ENCODE results near the gene MMP15. TPM values are rescaled to one million over a fixed set of nuclear protein-coding genes. Genes with fewer than 3 reads are reported as not detected.

MMP15 gene
- total and polyA plus RNA-seq, 2 of the 13 experiments (the other 11 are each of a cell fraction or from before 2014, with no cell fraction given): 35.2 to 44.9 TPM

DNA sequence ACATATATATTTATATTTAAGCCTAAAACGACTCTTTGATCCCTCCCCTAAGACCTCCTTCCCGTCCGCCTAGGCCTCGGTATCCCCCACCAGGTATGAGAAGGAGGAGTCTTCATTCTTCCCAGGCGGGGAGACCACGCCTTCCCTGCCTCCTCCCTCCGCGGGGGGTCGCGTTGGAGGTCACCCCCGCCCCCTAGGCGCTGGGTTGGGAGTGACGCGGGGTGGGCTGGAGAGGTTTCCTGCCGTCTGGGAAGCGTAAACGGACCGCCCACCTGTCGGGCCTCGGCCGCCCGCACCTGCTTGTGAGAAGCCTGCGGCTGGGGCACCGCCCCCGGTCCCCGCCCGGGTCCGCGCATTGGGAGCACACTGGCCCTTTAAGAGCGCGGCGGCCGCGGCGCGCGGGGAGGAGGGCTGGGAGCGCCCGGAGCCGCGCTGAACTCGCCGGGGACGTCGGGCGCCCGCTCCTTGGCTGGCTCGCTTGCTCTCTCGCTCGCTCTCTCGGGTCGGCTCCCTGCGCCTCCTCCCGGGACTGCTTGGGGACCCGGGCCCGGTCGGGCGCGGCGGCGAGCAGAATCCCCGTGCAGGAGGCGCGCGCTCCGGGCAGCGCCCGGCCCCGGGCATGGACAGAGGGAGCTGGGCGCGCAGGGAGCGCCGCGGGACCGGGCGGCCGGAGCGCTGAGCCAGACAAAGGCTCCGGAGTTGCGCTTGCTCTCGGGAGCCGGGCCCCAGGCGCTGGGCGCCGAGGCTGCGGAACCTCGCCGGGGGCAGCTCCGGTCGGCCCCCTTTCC is at the start of gene MMP15 (continued):
- TF ChIP-seq, protein P1, sequence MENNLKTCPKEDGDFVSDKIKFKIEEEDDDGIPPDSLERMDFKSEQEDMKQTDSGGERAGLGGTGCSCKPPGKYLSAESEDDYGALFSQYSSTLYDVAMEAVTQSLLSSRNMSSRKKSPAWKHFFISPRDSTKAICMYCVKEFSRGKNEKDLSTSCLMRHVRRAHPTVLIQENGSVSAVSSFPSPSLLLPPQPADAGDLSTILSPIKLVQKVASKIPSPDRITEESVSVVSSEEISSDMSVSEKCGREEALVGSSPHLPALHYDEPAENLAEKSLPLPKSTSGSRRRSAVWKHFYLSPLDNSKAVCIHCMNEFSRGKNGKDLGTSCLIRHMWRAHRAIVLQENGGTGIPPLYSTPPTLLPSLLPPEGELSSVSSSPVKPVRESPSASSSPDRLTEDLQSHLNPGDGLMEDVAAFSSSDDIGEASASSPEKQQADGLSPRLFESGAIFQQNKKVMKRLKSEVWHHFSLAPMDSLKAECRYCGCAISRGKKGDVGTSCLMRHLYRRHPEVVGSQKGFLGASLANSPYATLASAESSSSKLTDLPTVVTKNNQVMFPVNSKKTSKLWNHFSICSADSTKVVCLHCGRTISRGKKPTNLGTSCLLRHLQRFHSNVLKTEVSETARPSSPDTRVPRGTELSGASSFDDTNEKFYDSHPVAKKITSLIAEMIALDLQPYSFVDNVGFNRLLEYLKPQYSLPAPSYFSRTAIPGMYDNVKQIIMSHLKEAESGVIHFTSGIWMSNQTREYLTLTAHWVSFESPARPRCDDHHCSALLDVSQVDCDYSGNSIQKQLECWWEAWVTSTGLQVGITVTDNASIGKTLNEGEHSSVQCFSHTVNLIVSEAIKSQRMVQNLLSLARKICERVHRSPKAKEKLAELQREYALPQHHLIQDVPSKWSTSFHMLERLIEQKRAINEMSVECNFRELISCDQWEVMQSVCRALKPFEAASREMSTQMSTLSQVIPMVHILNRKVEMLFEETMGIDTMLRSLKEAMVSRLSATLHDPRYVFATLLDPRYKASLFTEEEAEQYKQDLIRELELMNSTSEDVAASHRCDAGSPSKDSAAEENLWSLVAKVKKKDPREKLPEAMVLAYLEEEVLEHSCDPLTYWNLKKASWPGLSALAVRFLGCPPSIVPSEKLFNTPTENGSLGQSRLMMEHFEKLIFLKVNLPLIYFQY (CRISPR knock-in tag; IDR thresholded peaks at IDR 0.05; ENCODE audit: borderline replicate concordance): peak; percentile 35; the same call in 1 of the 2 replicates
- TF ChIP-seq RORA (CRISPR knock-in tag; IDR thresholded peaks at IDR 0.05) (no peak), CREB1 (IDR thresholded peaks at IDR 0.05) (peak; percentile 68), CREB1 (CRISPR knock-in tag; IDR thresholded peaks at IDR 0.05) (no peak), ZNF777 (CRISPR knock-in tag; IDR thresholded peaks at IDR 0.05) (peak; percentile 87), IKZF4 (CRISPR knock-in tag; IDR thresholded peaks at IDR 0.05; ENCODE audit: borderline replicate concordance, low read depth, not compliant biosample characterization) (no peak), STAT5B (CRISPR knock-in tag; IDR thresholded peaks at IDR 0.05) (no peak)
- TF ChIP-seq, protein P2, sequence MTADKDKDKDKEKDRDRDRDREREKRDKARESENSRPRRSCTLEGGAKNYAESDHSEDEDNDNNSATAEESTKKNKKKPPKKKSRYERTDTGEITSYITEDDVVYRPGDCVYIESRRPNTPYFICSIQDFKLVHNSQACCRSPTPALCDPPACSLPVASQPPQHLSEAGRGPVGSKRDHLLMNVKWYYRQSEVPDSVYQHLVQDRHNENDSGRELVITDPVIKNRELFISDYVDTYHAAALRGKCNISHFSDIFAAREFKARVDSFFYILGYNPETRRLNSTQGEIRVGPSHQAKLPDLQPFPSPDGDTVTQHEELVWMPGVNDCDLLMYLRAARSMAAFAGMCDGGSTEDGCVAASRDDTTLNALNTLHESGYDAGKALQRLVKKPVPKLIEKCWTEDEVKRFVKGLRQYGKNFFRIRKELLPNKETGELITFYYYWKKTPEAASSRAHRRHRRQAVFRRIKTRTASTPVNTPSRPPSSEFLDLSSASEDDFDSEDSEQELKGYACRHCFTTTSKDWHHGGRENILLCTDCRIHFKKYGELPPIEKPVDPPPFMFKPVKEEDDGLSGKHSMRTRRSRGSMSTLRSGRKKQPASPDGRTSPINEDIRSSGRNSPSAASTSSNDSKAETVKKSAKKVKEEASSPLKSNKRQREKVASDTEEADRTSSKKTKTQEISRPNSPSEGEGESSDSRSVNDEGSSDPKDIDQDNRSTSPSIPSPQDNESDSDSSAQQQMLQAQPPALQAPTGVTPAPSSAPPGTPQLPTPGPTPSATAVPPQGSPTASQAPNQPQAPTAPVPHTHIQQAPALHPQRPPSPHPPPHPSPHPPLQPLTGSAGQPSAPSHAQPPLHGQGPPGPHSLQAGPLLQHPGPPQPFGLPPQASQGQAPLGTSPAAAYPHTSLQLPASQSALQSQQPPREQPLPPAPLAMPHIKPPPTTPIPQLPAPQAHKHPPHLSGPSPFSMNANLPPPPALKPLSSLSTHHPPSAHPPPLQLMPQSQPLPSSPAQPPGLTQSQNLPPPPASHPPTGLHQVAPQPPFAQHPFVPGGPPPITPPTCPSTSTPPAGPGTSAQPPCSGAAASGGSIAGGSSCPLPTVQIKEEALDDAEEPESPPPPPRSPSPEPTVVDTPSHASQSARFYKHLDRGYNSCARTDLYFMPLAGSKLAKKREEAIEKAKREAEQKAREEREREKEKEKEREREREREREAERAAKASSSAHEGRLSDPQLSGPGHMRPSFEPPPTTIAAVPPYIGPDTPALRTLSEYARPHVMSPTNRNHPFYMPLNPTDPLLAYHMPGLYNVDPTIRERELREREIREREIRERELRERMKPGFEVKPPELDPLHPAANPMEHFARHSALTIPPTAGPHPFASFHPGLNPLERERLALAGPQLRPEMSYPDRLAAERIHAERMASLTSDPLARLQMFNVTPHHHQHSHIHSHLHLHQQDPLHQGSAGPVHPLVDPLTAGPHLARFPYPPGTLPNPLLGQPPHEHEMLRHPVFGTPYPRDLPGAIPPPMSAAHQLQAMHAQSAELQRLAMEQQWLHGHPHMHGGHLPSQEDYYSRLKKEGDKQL (CRISPR knock-in tag; IDR thresholded peaks at IDR 0.05; ENCODE audit: low read depth): peak; percentile 55
- TF ChIP-seq, protein P3, sequence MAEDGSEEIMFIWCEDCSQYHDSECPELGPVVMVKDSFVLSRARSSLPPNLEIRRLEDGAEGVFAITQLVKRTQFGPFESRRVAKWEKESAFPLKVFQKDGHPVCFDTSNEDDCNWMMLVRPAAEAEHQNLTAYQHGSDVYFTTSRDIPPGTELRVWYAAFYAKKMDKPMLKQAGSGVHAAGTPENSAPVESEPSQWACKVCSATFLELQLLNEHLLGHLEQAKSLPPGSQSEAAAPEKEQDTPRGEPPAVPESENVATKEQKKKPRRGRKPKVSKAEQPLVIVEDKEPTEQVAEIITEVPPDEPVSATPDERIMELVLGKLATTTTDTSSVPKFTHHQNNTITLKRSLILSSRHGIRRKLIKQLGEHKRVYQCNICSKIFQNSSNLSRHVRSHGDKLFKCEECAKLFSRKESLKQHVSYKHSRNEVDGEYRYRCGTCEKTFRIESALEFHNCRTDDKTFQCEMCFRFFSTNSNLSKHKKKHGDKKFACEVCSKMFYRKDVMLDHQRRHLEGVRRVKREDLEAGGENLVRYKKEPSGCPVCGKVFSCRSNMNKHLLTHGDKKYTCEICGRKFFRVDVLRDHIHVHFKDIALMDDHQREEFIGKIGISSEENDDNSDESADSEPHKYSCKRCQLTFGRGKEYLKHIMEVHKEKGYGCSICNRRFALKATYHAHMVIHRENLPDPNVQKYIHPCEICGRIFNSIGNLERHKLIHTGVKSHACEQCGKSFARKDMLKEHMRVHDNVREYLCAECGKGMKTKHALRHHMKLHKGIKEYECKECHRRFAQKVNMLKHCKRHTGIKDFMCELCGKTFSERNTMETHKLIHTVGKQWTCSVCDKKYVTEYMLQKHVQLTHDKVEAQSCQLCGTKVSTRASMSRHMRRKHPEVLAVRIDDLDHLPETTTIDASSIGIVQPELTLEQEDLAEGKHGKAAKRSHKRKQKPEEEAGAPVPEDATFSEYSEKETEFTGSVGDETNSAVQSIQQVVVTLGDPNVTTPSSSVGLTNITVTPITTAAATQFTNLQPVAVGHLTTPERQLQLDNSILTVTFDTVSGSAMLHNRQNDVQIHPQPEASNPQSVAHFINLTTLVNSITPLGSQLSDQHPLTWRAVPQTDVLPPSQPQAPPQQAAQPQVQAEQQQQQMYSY (CRISPR knock-in tag; IDR thresholded peaks at IDR 0.05): peak; percentile 60
- TF ChIP-seq, protein P4, sequence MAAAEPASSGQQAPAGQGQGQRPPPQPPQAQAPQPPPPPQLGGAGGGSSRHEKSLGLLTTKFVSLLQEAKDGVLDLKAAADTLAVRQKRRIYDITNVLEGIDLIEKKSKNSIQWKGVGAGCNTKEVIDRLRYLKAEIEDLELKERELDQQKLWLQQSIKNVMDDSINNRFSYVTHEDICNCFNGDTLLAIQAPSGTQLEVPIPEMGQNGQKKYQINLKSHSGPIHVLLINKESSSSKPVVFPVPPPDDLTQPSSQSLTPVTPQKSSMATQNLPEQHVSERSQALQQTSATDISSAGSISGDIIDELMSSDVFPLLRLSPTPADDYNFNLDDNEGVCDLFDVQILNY (CRISPR knock-in tag; conservative IDR thresholded peaks at IDR 0.05): no peak
- TF ChIP-seq, protein P5, sequence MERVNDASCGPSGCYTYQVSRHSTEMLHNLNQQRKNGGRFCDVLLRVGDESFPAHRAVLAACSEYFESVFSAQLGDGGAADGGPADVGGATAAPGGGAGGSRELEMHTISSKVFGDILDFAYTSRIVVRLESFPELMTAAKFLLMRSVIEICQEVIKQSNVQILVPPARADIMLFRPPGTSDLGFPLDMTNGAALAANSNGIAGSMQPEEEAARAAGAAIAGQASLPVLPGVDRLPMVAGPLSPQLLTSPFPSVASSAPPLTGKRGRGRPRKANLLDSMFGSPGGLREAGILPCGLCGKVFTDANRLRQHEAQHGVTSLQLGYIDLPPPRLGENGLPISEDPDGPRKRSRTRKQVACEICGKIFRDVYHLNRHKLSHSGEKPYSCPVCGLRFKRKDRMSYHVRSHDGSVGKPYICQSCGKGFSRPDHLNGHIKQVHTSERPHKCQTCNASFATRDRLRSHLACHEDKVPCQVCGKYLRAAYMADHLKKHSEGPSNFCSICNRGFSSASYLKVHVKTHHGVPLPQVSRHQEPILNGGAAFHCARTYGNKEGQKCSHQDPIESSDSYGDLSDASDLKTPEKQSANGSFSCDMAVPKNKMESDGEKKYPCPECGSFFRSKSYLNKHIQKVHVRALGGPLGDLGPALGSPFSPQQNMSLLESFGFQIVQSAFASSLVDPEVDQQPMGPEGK (CRISPR knock-in tag; IDR thresholded peaks at IDR 0.05): peak; percentile 98

All from HepG2 (cell line).